Coronary artery (tissue), 2 donors: ENCODE results near the gene D2HGDH.
"Not testable (repeated sequence)": the region's sequence is repeated elsewhere in the genome, so short reads cannot be mapped to it uniquely, and the experiment has no call there.

Source experiments
- DNase-seq: peaks from one replicate; pipeline ENCODE4 v3.0.0-alpha.2; 2017; ENCODE audit warnings: low spot score
- H3K27ac ChIP-seq, 2 donors: fragments of 200-600 bp; sonication (generic); one replicate each; pipeline ENCODE4 v1.5.1; 2016 to 2019
- H3K4me3 ChIP-seq: fragments of 200-600 bp; sonication (generic); 2 replicates; pipeline ENCODE4 v1.5.1; 2016; ENCODE audit warnings: mild to moderate bottlenecking, moderate library complexity
- CTCF ChIP-seq: fragments of 200-600 bp; sonication (generic); IDR thresholded peaks from one replicate; pipeline ENCODE4 v1.5.1; 2019; ENCODE audit warnings: antibody characterized with exemption

D2HGDH gene

GRCh38 chr2:241752689-241753276 is 18.4 kb downstream of the D2HGDH start:
- Histone ChIP-seq H3K27ac (no peak overlapping the region), H3K4me3 (no peak overlapping the region)
- TF ChIP-seq CTCF: no peak
- no peak for DNase-seq

GRCh38 chr2:241753493-241753892 is 19.1 kb downstream of the D2HGDH start:
- no peak for DNase-seq
- Histone ChIP-seq H3K27ac (no peak overlapping the region), H3K4me3 (no peak overlapping the region)
- no peak for TF ChIP-seq CTCF

- Histone ChIP-seq H3K4me3 (no peak overlapping the region), H3K27ac (no peak overlapping the region)
- TF ChIP-seq CTCF: no peak
- DNase-seq: no peak
Observed at GRCh38 chr2:241754042-241754441, 19.6 kb downstream of the D2HGDH start.

GRCh38 chr2:241755166-241755565 is 20.7 kb downstream of the D2HGDH start:
- no peak for TF ChIP-seq CTCF
- no peak for DNase-seq

GRCh38 chr2:241755777-241756176 is 21.3 kb downstream of the D2HGDH start:
- H3K4me3 ChIP-seq: no peak overlapping the region
- TF ChIP-seq CTCF: no peak
- no peak for DNase-seq
- H3K27ac ChIP-seq: no peak overlapping the region

More at GRCh38 chr2:241755166-241755565, 20.7 kb downstream of the D2HGDH start:
- Histone ChIP-seq H3K4me3 (no peak overlapping the region), H3K27ac (no peak overlapping the region)

GRCh38 chr2:241759067-241759807 is 24.8 kb downstream of the D2HGDH start:
- TF ChIP-seq CTCF: no peak
- no peak for DNase-seq
- Histone ChIP-seq H3K4me3 (no peak overlapping the region), H3K27ac (no peak overlapping the region)

- not testable (repeated sequence) for H3K4me3 ChIP-seq, DNase-seq, H3K27ac ChIP-seq
Observed at GRCh38 chr2:241759893-241760292, 25.5 kb downstream of the D2HGDH start.
